HG02840 (cell line): Measurements from ENCODE around the gene ARL5C.

ENCODE experiments used
- ATAC-seq: cut with Tn5 transposase; IDR thresholded peaks from one replicate; pipeline ENCODE4 v1.9.1; 2021; ENCODE audit warnings: mild to moderate bottlenecking, moderate library complexity, moderate number of reproducible peaks; ENCODE audit not compliant: unreplicated experiment, low FRiP score

ARL5C gene

GRCh38 chr17:39113871-39114270 is 52.1 kb downstream of the ARL5C start:
- ATAC-seq: no peak

- ATAC-seq: no peak
Observed at GRCh38 chr17:39110435-39111136, 55.4 kb downstream of the ARL5C start.

GRCh38 chr17:39108461-39109375 is 57.2 kb downstream of the ARL5C start:
- ATAC-seq: no peak

GRCh38 chr17:39107973-39108372 is 58.0 kb downstream of the ARL5C start:
- no peak for ATAC-seq

GRCh38 chr17:39107155-39107554 is 58.8 kb downstream of the ARL5C start:
- ATAC-seq: no peak
